Measurements from ENCODE around the gene XRCC4. TPM values are rescaled to one million over a fixed set of nuclear protein-coding genes. Genes with fewer than 3 reads are reported as not detected.

XRCC4 gene
- total RNA-seq, 1 experiment from 2014 or later, result 17.3 TPM

DNA sequence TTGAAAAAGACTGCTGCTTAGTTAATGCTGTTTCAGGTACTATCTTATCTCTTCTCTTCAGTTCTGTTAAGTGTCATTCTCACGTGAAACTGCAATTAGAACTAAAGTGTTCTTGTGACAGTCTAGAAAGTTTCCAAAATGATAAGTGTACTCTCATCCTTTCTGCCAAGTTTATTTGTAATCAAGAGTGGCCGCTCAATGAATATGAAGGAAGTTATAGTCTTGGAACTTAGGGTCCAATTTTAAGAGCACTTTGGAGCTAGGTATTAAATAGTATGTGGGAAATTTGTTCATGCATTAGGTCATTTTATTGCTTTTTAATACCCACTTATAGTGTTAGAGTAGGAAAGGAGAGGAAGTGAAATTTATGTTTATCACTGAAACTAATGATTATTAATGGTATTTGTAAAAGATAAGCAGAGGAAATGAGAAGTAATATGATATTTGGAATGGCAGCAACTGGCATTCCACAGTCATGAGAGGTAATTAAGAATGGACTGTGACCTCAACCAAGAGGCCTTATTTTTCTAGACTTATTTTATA, 20.4 kb downstream of the XRCC4 start:
- H3K4me3 ChIP-seq, result no peak overlapping the region
- H3K9me3 ChIP-seq, result peaks cover 5% of the 10 kb centered on the region; the same call in 1 of the 2 replicates
- no peaks in the 10 kb centered on the region for H3K27me3 ChIP-seq
- DNase-seq, result no peak
- no peaks in the 10 kb centered on the region for H3K36me3 ChIP-seq

DNA sequence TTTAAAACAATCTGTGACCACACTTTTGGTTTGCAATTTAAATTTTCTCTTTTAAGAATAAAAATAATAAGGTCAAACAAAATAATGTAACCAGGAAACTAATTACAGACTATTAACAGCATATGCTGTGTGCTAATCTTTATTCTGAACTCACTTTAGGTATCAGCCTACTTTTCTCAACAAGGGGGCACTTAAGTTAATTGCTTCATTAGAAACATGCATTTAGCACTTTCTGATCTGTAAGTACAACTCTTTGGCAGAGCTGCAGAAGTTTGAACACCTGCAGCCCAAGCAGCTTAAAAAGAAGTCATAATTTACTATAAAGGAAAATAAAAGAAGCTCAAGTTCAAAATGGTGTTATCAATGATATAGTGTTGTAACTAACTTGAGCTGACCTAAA, 21.7 kb downstream of the XRCC4 start:
- no peak overlapping the region for H3K4me3 ChIP-seq
- no peaks in the 10 kb centered on the region for H3K36me3 ChIP-seq
- no peak for DNase-seq
- H3K27me3 ChIP-seq, result no peaks in the 10 kb centered on the region
- no peaks in the 10 kb centered on the region for H3K9me3 ChIP-seq

DNA sequence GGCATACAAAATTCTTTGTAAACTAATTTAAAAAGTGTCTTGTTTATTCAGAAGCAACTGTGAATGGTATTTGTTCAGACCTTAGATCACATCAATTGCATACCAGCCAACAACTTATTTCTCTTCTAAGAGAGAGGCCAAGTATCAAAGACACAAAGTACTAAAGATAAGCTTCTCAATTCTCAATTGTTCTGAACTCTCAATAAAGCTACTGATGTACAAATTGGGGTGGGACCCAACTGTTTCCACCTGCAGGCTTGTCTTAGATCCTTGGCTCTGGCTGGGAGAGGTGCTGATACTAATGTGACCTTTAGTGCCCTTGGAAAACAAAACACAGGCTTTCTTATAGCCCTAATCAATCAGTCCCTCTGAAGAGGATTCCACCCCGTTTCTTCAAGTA, 22.1 kb downstream of the XRCC4 start:
- H3K36me3 ChIP-seq, result no peaks in the 10 kb centered on the region
- no peak overlapping the region for H3K4me3 ChIP-seq
- no peaks in the 10 kb centered on the region for H3K9me3 ChIP-seq
- H3K27me3 ChIP-seq, result no peaks in the 10 kb centered on the region
- DNase-seq, result no peak

DNA sequence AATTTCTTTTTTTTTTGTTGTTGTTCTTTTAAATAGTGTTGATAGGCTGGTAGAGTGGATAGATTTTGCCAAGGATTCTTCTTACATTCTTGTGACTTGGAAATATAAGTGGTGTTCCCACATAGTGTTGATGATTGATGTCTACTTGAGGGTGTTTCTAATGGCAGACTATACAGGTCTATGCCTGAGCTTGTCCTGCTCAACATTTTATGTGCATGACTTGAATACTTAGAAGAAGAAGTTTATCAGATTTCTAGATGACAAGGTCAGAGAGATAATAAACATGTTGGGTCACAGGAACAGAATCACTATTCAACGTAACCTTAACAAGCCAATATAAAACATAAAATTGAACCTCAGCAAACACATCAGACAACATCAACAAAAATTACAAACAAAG, 24.2 kb downstream of the XRCC4 start:
- no peaks in the 10 kb centered on the region for H3K36me3 ChIP-seq

DNA sequence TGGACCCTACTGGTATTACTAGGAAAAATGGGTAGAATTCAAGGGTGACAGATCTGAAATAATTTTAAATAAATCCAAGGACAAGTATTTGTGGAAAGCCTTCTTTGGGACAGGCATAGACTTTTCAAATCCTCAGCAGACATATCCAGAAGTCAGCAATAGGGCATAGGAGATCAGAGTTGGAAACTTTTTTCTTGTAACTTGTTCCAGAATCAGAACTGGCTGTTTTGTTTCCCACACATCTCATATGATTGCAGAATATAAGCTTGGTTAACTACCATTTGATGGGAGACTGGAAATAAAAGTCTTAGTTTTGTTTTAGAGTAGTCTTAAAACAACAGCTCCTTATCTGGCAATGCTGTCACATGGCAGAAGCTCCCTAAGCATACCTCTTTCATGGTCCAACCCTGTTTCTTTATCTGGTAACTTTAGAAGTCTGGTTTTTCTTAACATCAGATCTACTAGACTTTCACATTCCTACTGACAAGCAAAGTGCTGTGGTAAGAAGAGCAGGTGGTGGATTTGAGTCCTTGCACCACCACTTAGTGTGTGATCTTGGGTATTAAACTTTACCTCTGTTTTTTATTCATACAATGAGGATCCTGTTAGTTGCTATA, 25.1 kb downstream of the XRCC4 start:
- Histone ChIP-seq H3K9me3 (no peaks in the 10 kb centered on the region), H3K36me3 (no peaks in the 10 kb centered on the region), H3K27me3 (no peaks in the 10 kb centered on the region), H3K4me3 (no peak overlapping the region)
- no peak for DNase-seq

More for the DNA sequence above, 24.2 kb downstream of the XRCC4 start:
- H3K4me3 ChIP-seq, result no peak overlapping the region
- H3K27me3 ChIP-seq, result no peaks in the 10 kb centered on the region
- H3K9me3 ChIP-seq, result no peaks in the 10 kb centered on the region
- DNase-seq, result no peak

DNA sequence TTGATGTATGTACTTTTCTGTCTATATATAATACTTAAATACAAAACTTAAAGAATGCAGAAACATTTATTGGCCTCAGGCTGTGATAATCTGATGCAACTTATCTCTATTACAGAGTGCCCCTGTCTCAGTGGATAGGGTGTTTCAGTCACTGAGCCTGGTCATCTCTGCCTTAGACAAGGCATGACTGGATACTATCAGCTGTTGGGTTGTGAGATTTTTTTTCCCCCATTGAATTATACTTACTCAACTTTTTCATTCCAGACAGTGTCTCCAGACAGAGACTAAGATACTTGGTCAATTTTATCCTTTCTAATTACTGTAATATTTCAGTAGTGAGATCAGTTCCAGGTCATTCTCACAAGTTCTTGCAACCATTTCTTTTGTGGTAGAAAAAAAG, 26.7 kb downstream of the XRCC4 start:
- Histone ChIP-seq H3K36me3 (no peaks in the 10 kb centered on the region), H3K9me3 (no peaks in the 10 kb centered on the region), H3K27me3 (no peaks in the 10 kb centered on the region), H3K4me3 (no peak overlapping the region)
- DNase-seq, result no peak

DNA sequence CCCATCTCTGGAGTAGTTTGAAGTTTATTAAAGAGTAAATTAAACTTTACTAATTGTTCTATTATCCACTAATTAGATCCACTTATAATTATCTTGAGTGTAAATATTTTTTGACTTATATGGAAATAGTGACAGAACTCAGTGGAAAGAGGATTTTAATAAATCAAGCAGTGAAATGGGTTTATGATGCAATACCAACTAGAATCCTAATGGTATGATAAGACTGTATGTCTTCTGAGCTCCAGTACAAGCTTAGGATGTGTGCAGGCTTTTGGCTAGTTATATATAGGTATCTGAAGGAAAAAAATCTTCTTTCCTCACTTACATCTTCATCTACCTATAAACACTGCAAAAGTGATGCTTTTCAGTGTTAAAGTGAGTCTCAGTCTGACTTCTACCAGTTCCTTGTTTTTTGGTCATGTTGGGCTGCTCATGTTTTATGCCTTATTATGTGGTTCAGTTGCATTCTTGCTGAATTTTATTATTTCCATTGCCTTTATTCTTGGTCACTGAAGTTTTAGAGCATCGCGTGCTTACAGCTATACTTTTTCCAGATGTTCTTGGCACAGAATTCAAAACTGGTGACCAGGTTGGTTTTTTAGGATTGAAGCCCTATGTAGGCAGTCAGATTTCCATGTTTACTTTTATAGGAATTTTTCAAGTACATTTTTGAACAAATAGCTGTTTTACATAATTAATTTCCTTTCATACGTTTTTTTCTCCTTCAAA, 30.5 kb downstream of the XRCC4 start:
- no peaks in the 10 kb centered on the region for H3K27me3 ChIP-seq
- H3K4me3 ChIP-seq, result no peak overlapping the region
- H3K36me3 ChIP-seq, result no peaks in the 10 kb centered on the region; the same call in 1 of the 2 replicates
- no peak for DNase-seq
- H3K9me3 ChIP-seq, result no peaks in the 10 kb centered on the region

DNA sequence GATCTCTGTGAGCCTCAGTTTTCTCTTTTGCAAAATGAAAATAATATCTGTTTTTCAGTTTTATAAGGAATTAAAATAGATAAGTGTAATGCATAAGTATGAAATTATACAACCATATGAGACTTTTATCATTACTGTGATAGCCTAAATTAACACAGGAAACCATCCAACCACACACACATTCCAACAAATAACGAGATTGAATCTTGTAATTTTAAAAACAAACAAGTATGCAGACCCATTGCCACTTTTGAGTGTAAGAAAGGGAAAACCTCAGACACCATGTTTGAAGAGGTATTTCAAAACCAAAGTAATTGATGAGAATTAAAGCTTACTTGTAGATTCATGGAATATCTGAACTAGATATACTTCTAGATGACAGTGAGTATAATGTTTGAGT, 32.0 kb downstream of the XRCC4 start:
- H3K36me3 ChIP-seq, result no peaks in the 10 kb centered on the region; the same call in 1 of the 2 replicates
- no peaks in the 10 kb centered on the region for H3K27me3 ChIP-seq
- H3K4me3 ChIP-seq, result no peak overlapping the region
- DNase-seq, result no peak
- no peaks in the 10 kb centered on the region for H3K9me3 ChIP-seq

DNA sequence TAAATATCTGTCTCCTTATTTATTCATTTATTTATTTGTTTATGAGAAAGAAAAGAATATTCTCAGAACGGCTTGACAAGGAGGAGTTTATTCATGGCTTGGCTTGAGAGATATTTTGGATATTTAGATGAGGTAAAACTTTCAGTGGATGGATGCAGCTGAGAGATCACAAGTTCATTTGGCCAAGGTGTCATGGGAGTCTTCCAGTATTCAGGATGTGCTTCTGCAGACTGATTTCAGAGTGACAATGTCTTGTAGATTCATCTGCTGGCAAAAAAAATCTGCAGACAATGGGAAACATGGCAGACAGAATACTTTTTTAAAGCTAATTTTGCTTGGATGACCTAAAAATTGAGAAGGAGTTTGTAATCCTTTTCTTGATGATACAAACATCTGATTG, 38.5 kb downstream of the XRCC4 start:
- H3K27me3 ChIP-seq, result no peaks in the 10 kb centered on the region
- peaks cover 4% of the 10 kb centered on the region; the same call in 1 of the 2 replicates for H3K36me3 ChIP-seq
- H3K4me3 ChIP-seq, result no peak overlapping the region
- DNase-seq, result no peak
- no peaks in the 10 kb centered on the region for H3K9me3 ChIP-seq

DNA sequence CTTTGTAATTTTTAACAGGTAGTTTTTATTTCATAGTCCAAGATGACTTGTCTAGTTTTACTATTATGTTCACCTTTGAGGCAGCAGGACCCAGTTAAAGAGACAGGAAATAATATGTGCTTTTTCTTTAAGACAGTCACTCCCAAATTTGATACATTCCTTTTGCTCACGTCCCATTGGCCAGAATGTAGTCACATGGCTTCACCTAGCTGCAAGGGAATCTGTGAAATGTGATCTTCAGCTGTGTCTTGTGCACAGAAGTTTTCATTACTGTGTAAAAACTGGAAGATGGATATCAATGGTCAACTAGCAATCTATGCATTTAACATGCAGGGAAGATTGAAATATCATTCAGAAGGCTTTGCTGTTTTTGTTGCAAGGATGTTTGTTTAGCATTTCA, 41.1 kb downstream of the XRCC4 start:
- no peaks in the 10 kb centered on the region for H3K9me3 ChIP-seq
- H3K27me3 ChIP-seq, result no peaks in the 10 kb centered on the region
- no peak for DNase-seq
- H3K4me3 ChIP-seq, result no peak overlapping the region
- peaks cover 4% of the 10 kb centered on the region; the same call in 1 of the 2 replicates for H3K36me3 ChIP-seq

DNA sequence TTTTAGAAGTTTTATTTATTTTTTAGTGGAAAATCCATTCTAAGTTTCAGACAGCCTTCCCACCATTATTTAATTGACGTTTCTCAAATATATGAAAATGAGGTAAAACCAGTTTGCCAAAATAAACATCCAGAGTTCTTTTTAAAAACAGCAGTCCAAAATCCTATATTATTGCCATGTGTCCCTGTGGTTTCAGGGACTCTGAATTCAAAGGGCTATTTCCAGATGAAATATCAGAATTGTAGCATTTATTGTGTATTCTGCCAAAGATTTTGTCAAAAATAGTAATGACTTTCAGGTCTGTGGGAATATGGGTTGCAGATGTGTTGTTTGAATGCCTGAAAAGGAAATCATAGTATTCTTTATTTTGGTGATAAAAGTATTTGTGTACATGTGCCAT, 41.6 kb downstream of the XRCC4 start:
- H3K27me3 ChIP-seq, result no peaks in the 10 kb centered on the region
- no peaks in the 10 kb centered on the region; the same call in 1 of the 2 replicates for H3K9me3 ChIP-seq
- H3K36me3 ChIP-seq, result peaks cover 4% of the 10 kb centered on the region; the same call in 1 of the 2 replicates
- no peak overlapping the region for H3K4me3 ChIP-seq
- DNase-seq, result no peak

DNA sequence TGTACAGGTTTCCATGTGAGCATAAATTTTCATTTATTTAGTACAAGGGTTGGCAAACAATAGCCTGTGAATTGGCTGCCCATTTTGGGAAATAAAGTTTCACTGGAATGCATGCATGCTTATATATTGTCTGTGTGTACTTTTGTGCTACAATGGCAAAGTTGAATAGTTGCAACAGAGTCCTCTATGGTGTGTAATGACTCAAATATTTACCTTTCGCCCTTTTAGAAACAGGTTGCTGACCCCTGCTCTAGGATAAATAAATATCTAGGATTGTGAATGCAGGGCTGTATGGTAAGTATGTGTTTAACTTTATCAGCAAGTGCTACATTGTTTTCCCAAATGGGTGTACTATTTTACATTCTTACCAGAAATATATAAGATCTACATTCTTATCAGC, 47.2 kb downstream of the XRCC4 start:
- peaks cover 7% of the 10 kb centered on the region; the same call in 1 of the 2 replicates for H3K36me3 ChIP-seq
- DNase-seq, result no peak
- peaks cover 20% of the 10 kb centered on the region for H3K9me3 ChIP-seq
- H3K27me3 ChIP-seq, result no peaks in the 10 kb centered on the region
- H3K4me3 ChIP-seq, result no peak overlapping the region

DNA sequence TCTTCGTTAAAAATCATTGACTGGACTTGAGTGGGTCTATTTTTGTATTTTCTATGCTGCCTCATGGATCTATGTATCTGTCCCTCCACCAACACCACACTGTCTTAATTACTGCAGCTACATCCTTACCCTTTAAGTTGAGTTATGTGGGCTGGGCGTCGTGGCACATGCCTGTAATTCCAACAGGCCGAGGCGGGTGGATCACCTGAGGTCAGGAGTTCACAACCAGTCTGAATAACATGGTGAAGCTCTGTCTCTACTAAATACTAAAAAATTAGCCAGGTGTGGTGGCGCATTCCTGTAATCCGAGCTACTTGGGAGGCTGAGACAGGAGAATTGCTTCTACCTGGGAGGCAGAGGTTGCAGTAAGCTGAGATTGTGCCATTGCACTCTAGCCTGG, 48.2 kb downstream of the XRCC4 start:
- no peaks in the 10 kb centered on the region for H3K27me3 ChIP-seq
- peaks cover 24% of the 10 kb centered on the region for H3K9me3 ChIP-seq
- no peak for DNase-seq
- H3K36me3 ChIP-seq, result peaks cover 7% of the 10 kb centered on the region; the same call in 1 of the 2 replicates
- no peak overlapping the region for H3K4me3 ChIP-seq

DNA sequence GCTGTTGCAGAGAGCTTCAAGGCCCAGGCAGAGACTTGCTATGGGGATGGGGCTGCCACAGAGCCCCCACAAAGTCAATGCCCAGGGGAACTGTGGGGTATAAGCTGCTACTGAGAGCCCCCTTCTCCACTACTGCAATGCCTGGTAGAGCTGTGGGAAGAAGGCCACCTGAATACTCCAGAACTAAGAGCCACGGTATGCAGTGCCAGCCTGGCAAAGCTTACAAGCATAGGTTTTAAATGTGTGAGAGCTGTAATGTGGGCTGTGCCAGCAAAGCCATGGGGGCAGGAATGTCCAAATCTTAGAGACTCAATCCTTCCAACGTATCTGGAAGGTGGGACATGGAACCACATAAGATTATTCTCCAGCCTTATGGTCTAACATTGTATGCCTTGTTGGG, 49.2 kb downstream of the XRCC4 start:
- H3K4me3 ChIP-seq, result no peak overlapping the region
- no peak for DNase-seq
- peaks cover 30% of the 10 kb centered on the region for H3K9me3 ChIP-seq
- peaks cover 7% of the 10 kb centered on the region; the same call in 1 of the 2 replicates for H3K36me3 ChIP-seq
- no peaks in the 10 kb centered on the region for H3K27me3 ChIP-seq

DNA sequence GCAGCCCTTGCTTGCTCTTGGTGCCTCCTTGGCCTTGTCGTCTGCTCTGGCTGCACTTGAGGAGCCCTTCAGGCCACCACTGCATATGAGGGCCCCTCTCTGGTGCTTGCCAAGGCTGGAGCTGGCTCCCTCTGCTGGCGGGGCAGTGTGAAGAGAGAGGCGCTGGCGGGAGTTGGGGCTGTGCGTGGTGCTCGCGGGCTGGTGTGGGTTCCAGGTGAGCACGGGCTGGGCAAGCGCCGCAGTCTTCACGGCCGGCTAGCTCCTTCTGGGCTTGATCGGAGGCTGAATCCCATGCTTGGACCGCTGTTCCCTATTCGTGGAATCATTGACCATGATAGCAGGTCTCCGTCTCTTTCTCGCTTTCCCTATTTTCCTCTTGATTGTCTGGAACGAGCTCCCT, 56.5 kb downstream of the XRCC4 start:
- no peak for DNase-seq
- Histone ChIP-seq H3K27me3 (no peaks in the 10 kb centered on the region), H3K4me3 (no peak overlapping the region), H3K9me3 (peaks cover 30% of the 10 kb centered on the region), H3K36me3 (no peaks in the 10 kb centered on the region; the same call in 1 of the 2 replicates)

DNA sequence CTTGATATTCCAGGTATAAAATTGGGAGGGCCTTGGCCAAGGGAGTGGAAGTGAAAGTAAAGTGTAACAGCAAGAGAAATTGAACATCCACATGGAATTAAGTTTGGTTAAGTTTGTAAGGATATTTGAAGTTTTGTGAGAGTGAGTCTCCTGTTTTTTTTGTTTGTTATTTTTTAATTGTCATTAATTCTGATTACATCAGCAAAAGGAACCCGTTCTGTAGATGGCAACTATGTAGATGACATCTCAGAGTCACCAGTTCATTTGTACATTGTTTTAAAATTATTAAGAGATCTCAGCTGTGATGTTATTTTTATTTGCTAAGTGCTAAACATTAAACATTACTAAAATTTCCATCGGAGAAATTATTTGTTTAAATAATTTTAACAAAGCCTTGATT, 65.2 kb downstream of the XRCC4 start:
- Histone ChIP-seq H3K36me3 (no peaks in the 10 kb centered on the region), H3K4me3 (no peak overlapping the region), H3K27me3 (no peaks in the 10 kb centered on the region), H3K9me3 (no peaks in the 10 kb centered on the region)
- no peak for DNase-seq

DNA sequence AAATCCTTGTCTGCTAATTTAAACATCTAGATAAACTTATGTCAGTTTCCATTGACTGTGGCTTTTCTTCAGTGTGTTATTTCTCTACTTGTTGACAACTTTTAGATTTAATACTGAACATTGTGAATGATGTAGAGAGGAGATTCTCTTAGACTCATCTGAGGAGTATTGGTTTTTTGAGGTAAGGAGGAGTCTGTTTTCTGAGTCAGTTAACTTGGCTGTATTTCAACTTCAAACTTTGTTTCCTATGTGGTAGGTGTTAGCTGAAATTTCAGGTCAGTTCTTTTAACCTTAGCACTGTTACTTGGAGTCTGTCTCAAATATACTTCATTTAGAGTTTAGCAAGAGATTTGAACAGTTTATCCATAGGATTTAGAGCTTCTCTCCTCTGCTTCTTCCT, 67.9 kb downstream of the XRCC4 start:
- no peak overlapping the region for H3K4me3 ChIP-seq
- no peaks in the 10 kb centered on the region for H3K9me3 ChIP-seq
- no peak for DNase-seq
- H3K27me3 ChIP-seq, result no peaks in the 10 kb centered on the region
- H3K36me3 ChIP-seq, result no peaks in the 10 kb centered on the region

DNA sequence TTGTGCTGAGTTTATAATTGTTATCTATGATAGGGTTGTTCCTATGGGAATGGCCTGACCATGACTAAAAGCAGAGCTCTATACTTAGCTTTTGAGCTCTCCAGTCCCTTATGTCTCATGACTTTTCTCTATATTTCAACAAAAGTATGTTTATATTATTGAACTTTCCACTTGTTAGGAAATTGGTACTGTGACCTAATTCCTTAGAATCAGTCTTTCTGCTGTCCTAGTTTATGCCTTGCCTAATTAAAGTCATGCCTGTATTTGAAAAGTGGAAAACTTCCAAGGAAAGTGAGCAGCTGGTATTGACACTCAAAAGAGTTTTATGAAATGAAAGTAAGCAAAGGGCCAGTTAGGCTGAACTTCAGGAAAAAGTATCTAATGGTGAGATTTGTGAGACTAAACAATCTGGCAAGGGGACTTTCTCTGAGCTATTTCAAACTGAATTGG, 68.6 kb downstream of the XRCC4 start:
- H3K4me3 ChIP-seq, result no peak overlapping the region
- H3K27me3 ChIP-seq, result no peaks in the 10 kb centered on the region
- no peaks in the 10 kb centered on the region for H3K36me3 ChIP-seq
- DNase-seq, result no peak
- no peaks in the 10 kb centered on the region for H3K9me3 ChIP-seq
